Measurements from ENCODE around the gene EPB41L4A.

GRCh38 chr5:112227911-112228631, 191.0 kb downstream of the EPB41L4A start:
- TF ChIP-seq CTCF (IDR thresholded peaks at IDR 0.05) (no peak), POLR2A (IDR thresholded peaks at IDR 0.05) (no peak)

Data from body of pancreas (tissue), 4 donors.